Body of pancreas (tissue), 4 donors: ENCODE measurements around the gene ZNF536. TPM values are rescaled to one million over a fixed set of nuclear protein-coding genes. Genes with fewer than 3 reads are reported as not detected.

Experiments used
- ATAC-seq: fragments of 150-250 bp; one replicate; pipeline ENCODE4 v1.9.1; 2016
- DNase-seq, 4 donors: peaks; one replicate each; pipeline ENCODE4 v3.0.0-alpha.2; 2019
- H3K27ac ChIP-seq, 4 donors: fragments of 200-600 bp; sonication (generic); 1 replicate in 3 of 4; 2 replicates in 1 of 4; pipeline versions ENCODE4 v1.5.1 to v1.6.1; 2016 to 2019; ENCODE audit warnings: mild to moderate bottlenecking in 1 of 4, mixed read lengths in 1 of 4, moderate library complexity in 1 of 4
- H3K27me3 ChIP-seq, 2 donors: fragments of 200-600 bp; sonication (generic); one replicate each; pipeline ENCODE4 v1.6.0; 2016; ENCODE audit warnings: mild to moderate bottlenecking in 1 of 2
- H3K36me3 ChIP-seq, 2 donors: fragments of 200-600 bp; sonication (generic); replicated peaks in 1 of 2; 2 replicates each; pipeline ENCODE4 v1.5.1; 2016; ENCODE audit warnings: low read depth in 2 of 2; ENCODE audit not compliant: insufficient read depth in 1 of 2
- H3K4me1 ChIP-seq: fragments of 200-600 bp; sonication (generic); one replicate; pipeline ENCODE4 v1.6.0; 2016
- H3K4me3 ChIP-seq, 2 donors: fragments of 200-600 bp; sonication (generic); 1 replicate in 1 of 2; 2 replicates in 1 of 2; pipeline ENCODE4 v1.5.1; 2016 to 2019
- H3K9me3 ChIP-seq, 3 donors: fragments of 200-600 bp; sonication (generic); 1 replicate in 2 of 3; 2 replicates in 1 of 3; pipeline ENCODE4 v1.5.1; 2016
- CTCF ChIP-seq, 7 experiments: fragments of 450-650 bp in 4 of 7; fragments of 200-600 bp in 3 of 7; sonication (generic) in 3 of 7; IDR thresholded peaks; one replicate each; pipeline ENCODE4 v1.5.1; 2016 to 2019; ENCODE audit warnings: antibody characterized with exemption in 7 of 7
- POLR2A ChIP-seq, 3 donors: fragments of 450-650 bp; IDR thresholded peaks; one replicate each; pipeline ENCODE4 v1.6.1; 2016; ENCODE audit warnings: antibody characterized with exemption in 3 of 3, mild to moderate bottlenecking in 2 of 3
- WGBS, 2 donors: methylation state at CpG; one replicate each; pipeline ENCODE4 v1.1.5; 2017; 5-methylcytosine and 5-hydroxymethylcytosine counted together
- intact Hi-C: fragments of 100-400 bp; cut with DNase I; formaldehyde crosslinking; loops from one replicate; pipeline ENCODE4 v1.15.1; 2023
- total RNA-seq, 2 donors: library from RNA; depleted of rRNA; stranded (reverse); fragments of >200 nt; gene quantifications; one replicate each; pipeline ENCODE4 v1.1.0, GENCODE V29; 2016

Gene ZNF536
- total RNA-seq, 2 donors from 2014 or later = not detected

GRCh38 chr19:30340771-30341561 lies 31.2 kb upstream of the ZNF536 start:
- intact Hi-C loops = no loop called here
- ATAC-seq = no peak
- TF ChIP-seq POLR2A (IDR thresholded peaks at IDR 0.05) (no peak), CTCF (IDR thresholded peaks at IDR 0.05) (no peak)
- 52 to 60% methylated on average over 11 of the region's 11 CpGs for WGBS, 2 donors
- no peak overlapping the region for H3K27ac ChIP-seq
- DNase-seq = no peak
- H3K27me3 ChIP-seq = no peaks in the 10 kb centered on the region
- H3K36me3 ChIP-seq = no peaks in the 10 kb centered on the region
- H3K4me1 ChIP-seq = no peaks in the 10 kb centered on the region
- H3K4me3 ChIP-seq = no peak overlapping the region
- no peaks in the 10 kb centered on the region for H3K9me3 ChIP-seq

- Histone ChIP-seq H3K27ac (no peak overlapping the region), H3K4me3 (no peak overlapping the region), H3K27me3 (no peaks in the 10 kb centered on the region), H3K4me1 (no peaks in the 10 kb centered on the region), H3K36me3 (no peaks in the 10 kb centered on the region), H3K9me3 (no peaks in the 10 kb centered on the region)
- ATAC-seq = no peak
- intact Hi-C loops = no loop called here
- DNase-seq = no peak
- TF ChIP-seq CTCF (IDR thresholded peaks at IDR 0.05) (no peak), POLR2A (IDR thresholded peaks at IDR 0.05) (no peak)
Observed at GRCh38 chr19:30341611-30342201, 30.5 kb upstream of the ZNF536 start.

- Histone ChIP-seq H3K27ac (no peak overlapping the region), H3K27me3 (no peaks in the 10 kb centered on the region), H3K4me3 (no peak overlapping the region), H3K4me1 (no peaks in the 10 kb centered on the region), H3K9me3 (no peaks in the 10 kb centered on the region), H3K36me3 (no peaks in the 10 kb centered on the region)
- no peak for ATAC-seq
- TF ChIP-seq CTCF (IDR thresholded peaks at IDR 0.05) (no peak), POLR2A (IDR thresholded peaks at IDR 0.05) (no peak)
- WGBS, 2 donors = 66 to 67% methylated on average over 1 to 3 of the region's 3 CpGs
- intact Hi-C loops = no loop called here
- no peak for DNase-seq
Observed at GRCh38 chr19:30342901-30343300, 29.3 kb upstream of the ZNF536 start.

GRCh38 chr19:30344446-30345425 lies 27.4 kb upstream of the ZNF536 start:
- ATAC-seq (no peak), DNase-seq (no peak)
- no peaks in the 10 kb centered on the region for H3K36me3 ChIP-seq
- H3K9me3 ChIP-seq = no peaks in the 10 kb centered on the region
- no peak overlapping the region for H3K4me3 ChIP-seq
- TF ChIP-seq POLR2A (IDR thresholded peaks at IDR 0.05) (no peak), CTCF (IDR thresholded peaks at IDR 0.05) (no peak)
- H3K27me3 ChIP-seq = no peaks in the 10 kb centered on the region
- intact Hi-C loops = no loop called here
- 81 to 82% methylated on average over 14 of the region's 14 CpGs for WGBS, 2 donors
- H3K4me1 ChIP-seq = no peaks in the 10 kb centered on the region
- no peak overlapping the region for H3K27ac ChIP-seq
